Measurements from ENCODE around the gene C16orf82.

DNA sequence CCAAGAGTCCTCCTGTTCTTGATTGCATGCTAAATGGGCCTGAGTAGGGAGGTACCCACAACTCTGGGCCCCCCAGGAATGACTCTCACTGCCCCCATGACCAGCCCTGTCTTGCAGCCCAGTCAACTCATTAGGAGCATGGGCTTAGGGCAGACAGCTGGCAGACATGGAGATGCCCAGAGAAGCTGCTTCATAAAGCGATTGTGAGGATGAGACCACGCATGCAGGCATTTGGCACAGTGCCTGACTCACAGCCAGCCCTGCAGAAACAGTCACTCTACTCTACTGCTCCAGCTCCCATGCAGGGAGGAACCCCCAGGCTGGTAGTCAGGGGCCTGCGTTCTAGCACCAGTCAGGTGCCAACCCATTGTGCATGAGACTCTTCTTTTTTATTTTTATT is 8.4 kb upstream of the C16orf82 start:
- TF ChIP-seq, protein P1, sequence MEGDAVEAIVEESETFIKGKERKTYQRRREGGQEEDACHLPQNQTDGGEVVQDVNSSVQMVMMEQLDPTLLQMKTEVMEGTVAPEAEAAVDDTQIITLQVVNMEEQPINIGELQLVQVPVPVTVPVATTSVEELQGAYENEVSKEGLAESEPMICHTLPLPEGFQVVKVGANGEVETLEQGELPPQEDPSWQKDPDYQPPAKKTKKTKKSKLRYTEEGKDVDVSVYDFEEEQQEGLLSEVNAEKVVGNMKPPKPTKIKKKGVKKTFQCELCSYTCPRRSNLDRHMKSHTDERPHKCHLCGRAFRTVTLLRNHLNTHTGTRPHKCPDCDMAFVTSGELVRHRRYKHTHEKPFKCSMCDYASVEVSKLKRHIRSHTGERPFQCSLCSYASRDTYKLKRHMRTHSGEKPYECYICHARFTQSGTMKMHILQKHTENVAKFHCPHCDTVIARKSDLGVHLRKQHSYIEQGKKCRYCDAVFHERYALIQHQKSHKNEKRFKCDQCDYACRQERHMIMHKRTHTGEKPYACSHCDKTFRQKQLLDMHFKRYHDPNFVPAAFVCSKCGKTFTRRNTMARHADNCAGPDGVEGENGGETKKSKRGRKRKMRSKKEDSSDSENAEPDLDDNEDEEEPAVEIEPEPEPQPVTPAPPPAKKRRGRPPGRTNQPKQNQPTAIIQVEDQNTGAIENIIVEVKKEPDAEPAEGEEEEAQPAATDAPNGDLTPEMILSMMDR (conservative IDR thresholded peaks at IDR 0.05; ENCODE audit: low read depth, low read length) = no peak
- TF ChIP-seq EZH2 (IDR thresholded peaks at IDR 0.05; ENCODE audit: low read length, unreplicated experiment) = no peak
- TF ChIP-seq EZH2phosphoT487 (IDR thresholded peaks at IDR 0.05; ENCODE audit: borderline replicate concordance, low read length) = no peak

Data from PC-3 (cell line).